Upper lobe of left lung (tissue), 6 donors: ENCODE measurements around the gene DNHD1. TPM values are rescaled to one million over a fixed set of nuclear protein-coding genes. Genes with fewer than 3 reads are reported as not detected.

Experiments
- ATAC-seq, 2 donors: fragments of 200-7000 bp; cut with Tn5 transposase; one replicate each; pipeline ENCODE4 v1.9.1; 2022; ENCODE audit warnings: mild to moderate bottlenecking in 2 of 2, moderate library complexity in 2 of 2; ENCODE audit not compliant: low FRiP score in 2 of 2
- DNase-seq, 2 donors: peaks; one replicate each; pipeline ENCODE4 v3.0.0-alpha.2; 2019 to 2020
- H3K27ac ChIP-seq, 4 donors: fragments of 200-600 bp; sonication (generic); one replicate each; pipeline ENCODE4 v1.5.1; 2016 to 2019
- H3K27me3 ChIP-seq, 4 donors: fragments of 200-600 bp; sonication (generic); one replicate each; pipeline ENCODE4 v1.5.1; 2017 to 2019
- H3K36me3 ChIP-seq, 4 donors: fragments of 200-600 bp; sonication (generic); one replicate each; pipeline ENCODE4 v1.5.1; 2016 to 2019
- H3K4me1 ChIP-seq, 4 donors: fragments of 200-600 bp; sonication (generic); one replicate each; pipeline ENCODE4 v1.5.1; 2018 to 2019
- H3K4me3 ChIP-seq, 4 donors: fragments of 200-600 bp; sonication (generic); one replicate each; pipeline ENCODE4 v1.5.1; 2017 to 2019; ENCODE audit warnings: mild to moderate bottlenecking in 2 of 4, moderate library complexity in 1 of 4
- H3K9me3 ChIP-seq, 4 donors: fragments of 200-600 bp; sonication (generic); one replicate each; pipeline ENCODE4 v1.5.1; 2018 to 2019
- EP300 ChIP-seq, 4 donors: sonication (generic); formaldehyde crosslinking; IDR thresholded peaks; one replicate each; pipeline ENCODE4 v1.5.1; 2017; ENCODE audit warnings: antibody characterized with exemption in 4 of 4, control low read depth in 2 of 4
- POLR2A ChIP-seq, 4 donors: fragments of 450-650 bp; IDR thresholded peaks; one replicate each; pipeline ENCODE4 v1.5.1; 2016 to 2017; ENCODE audit warnings: antibody characterized with exemption in 4 of 4, mild to moderate bottlenecking in 2 of 4
- POLR2AphosphoS5 ChIP-seq, 2 donors: sonication (generic); formaldehyde crosslinking; IDR thresholded peaks; one replicate each; pipeline ENCODE4 v1.5.1; 2017; ENCODE audit warnings: antibody characterized with exemption in 2 of 2
- WGBS, 2 donors: methylation state at CpG; one replicate each; pipeline ENCODE4 v1.1.5; 2017 to 2018; 5-methylcytosine and 5-hydroxymethylcytosine counted together
- total RNA-seq, 6 donors: library from RNA; depleted of rRNA in 4 of 6; stranded (reverse); fragments of >200 nt in 4 of 6; gene quantifications; one replicate each; pipeline versions ENCODE4 v1.1.0 to v1.2.1, GENCODE V29; 2016 to 2021
- TF ChIP-seq, protein P1 (sequence below), 6 experiments: fragments of 450-650 bp in 4 of 6; fragments of 200-600 bp in 2 of 6; sonication (generic) in 2 of 6; IDR thresholded peaks; one replicate each; pipeline ENCODE4 v1.5.1; 2016 to 2019; ENCODE audit warnings: antibody characterized with exemption in 6 of 6
- donor health status: DM: no; HTN: no; CAD: no; lungs with moderate emphysema.
- donor health status: DM: no; HTN: yes; CAD: no; lungs with severe emphysema.

Gene DNHD1
- total RNA-seq, 6 donors from 2014 or later = 10.5 to 79.6 (median 21.6) TPM

- 77 to 79% methylated on average over 4 of the region's 4 CpGs for WGBS, 2 donors
- no peak for ATAC-seq
- H3K27ac ChIP-seq = peak overlapping the region; percentile 89 to 95 (median 94)
- no peaks in the 10 kb centered on the region for H3K9me3 ChIP-seq
- H3K36me3 ChIP-seq = peaks cover 5 to 72% (median 27%) of the 10 kb centered on the region in 4 donors
- no peaks in the 10 kb centered on the region for H3K27me3 ChIP-seq
- peak overlapping the region in 3 of 4 donors; percentile 75 to 82 (median 76) for H3K4me3 ChIP-seq
- no peak for TF ChIP-seq EP300 (IDR thresholded peaks at IDR 0.05)
- TF ChIP-seq POLR2A (IDR thresholded peaks at IDR 0.05) = no peak
- TF ChIP-seq, protein P1, sequence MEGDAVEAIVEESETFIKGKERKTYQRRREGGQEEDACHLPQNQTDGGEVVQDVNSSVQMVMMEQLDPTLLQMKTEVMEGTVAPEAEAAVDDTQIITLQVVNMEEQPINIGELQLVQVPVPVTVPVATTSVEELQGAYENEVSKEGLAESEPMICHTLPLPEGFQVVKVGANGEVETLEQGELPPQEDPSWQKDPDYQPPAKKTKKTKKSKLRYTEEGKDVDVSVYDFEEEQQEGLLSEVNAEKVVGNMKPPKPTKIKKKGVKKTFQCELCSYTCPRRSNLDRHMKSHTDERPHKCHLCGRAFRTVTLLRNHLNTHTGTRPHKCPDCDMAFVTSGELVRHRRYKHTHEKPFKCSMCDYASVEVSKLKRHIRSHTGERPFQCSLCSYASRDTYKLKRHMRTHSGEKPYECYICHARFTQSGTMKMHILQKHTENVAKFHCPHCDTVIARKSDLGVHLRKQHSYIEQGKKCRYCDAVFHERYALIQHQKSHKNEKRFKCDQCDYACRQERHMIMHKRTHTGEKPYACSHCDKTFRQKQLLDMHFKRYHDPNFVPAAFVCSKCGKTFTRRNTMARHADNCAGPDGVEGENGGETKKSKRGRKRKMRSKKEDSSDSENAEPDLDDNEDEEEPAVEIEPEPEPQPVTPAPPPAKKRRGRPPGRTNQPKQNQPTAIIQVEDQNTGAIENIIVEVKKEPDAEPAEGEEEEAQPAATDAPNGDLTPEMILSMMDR (IDR thresholded peaks at IDR 0.05) = no peak
- TF ChIP-seq POLR2AphosphoS5 (IDR thresholded peaks at IDR 0.05) = no peak
- H3K4me1 ChIP-seq = peaks cover 24 to 41% (median 27%) of the 10 kb centered on the region in 4 donors
- DNase-seq = no peak
These were observed 14.6 kb upstream of the DNHD1 start for GRCh38 chr11:6482441-6482840.

- Histone ChIP-seq H3K9me3 (no peaks in the 10 kb centered on the region), H3K27ac (peak overlapping the region in 2 of 4 donors; percentile 93 to 94), H3K4me3 (no peak overlapping the region), H3K27me3 (no peaks in the 10 kb centered on the region), H3K36me3 (peaks cover 5 to 72% (median 23%) of the 10 kb centered on the region in 4 donors), H3K4me1 (peaks cover 24 to 41% (median 27%) of the 10 kb centered on the region in 4 donors)
- no peak for ATAC-seq
- DNase-seq = no peak
- WGBS, 2 donors = 91 to 94% methylated on average over 6 of the region's 6 CpGs
- TF ChIP-seq EP300 (IDR thresholded peaks at IDR 0.05) = no peak
- no peak for TF ChIP-seq POLR2AphosphoS5 (IDR thresholded peaks at IDR 0.05)
- TF ChIP-seq, protein P1 (IDR thresholded peaks at IDR 0.05) = no peak
- no peak for TF ChIP-seq POLR2A (IDR thresholded peaks at IDR 0.05)
These were observed 14.1 kb upstream of the DNHD1 start for GRCh38 chr11:6483015-6483414.

DNA sequence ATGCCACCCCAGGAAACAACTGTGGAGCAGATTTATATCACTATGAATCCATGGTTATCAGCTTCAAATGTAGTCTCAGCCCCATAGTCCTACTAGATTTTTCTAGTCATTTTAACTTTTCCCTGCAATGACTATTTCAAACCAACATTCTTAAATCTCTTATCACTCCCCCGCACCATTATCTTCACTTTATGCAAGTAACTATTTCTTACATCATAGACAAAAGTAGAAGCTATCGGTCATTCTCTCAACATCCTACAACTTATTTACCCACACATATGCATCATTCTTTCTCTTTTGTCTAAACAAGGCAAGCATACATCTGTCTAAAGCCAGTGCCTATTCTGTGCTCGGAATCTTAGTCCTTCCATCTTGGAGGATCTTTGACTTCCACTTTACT is 11.4 kb upstream of the DNHD1 start:
- Histone ChIP-seq H3K27ac (no peak overlapping the region), H3K9me3 (no peaks in the 10 kb centered on the region), H3K4me3 (no peak overlapping the region), H3K36me3 (peaks cover 5 to 70% (median 15%) of the 10 kb centered on the region in 4 donors), H3K27me3 (no peaks in the 10 kb centered on the region), H3K4me1 (peaks cover 13 to 24% (median 16%) of the 10 kb centered on the region in 4 donors)
- TF ChIP-seq EP300 (IDR thresholded peaks at IDR 0.05) = no peak
- TF ChIP-seq, protein P1 (IDR thresholded peaks at IDR 0.05) = no peak
- no peak for TF ChIP-seq POLR2A (IDR thresholded peaks at IDR 0.05)
- TF ChIP-seq POLR2AphosphoS5 (IDR thresholded peaks at IDR 0.05) = no peak
- 83 to 97% methylated on average over 3 of the region's 3 CpGs for whole genome bisulfite sequencing, 2 donors
- DNase-seq (no peak), ATAC-seq (no peak)

DNA sequence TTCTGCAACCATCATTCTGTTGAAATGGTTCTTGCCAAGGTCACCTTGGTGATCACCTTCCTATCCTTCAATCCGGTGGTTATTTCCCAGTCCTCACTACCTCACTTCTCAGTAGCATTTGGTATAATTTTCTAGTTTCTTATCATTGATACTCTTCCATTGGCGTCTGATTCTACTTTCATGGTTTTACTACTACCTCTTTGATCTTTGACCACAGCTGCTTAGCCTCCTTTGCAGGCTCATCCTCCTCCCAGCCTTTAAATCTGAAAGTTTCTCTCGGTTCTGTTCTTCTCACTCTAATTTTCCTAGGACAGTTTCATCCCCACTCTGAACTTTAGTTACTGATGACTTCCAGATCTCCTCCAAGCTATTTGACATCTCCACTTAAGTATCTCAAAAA is 10.8 kb upstream of the DNHD1 start:
- Histone ChIP-seq H3K4me1 (peaks cover 12 to 22% (median 14%) of the 10 kb centered on the region in 4 donors), H3K36me3 (peaks cover 5 to 70% (median 17%) of the 10 kb centered on the region in 4 donors), H3K27me3 (no peaks in the 10 kb centered on the region), H3K9me3 (no peaks in the 10 kb centered on the region), H3K27ac (no peak overlapping the region), H3K4me3 (no peak overlapping the region)
- WGBS, 2 donors = 87 to 94% methylated on average over 3 of the region's 3 CpGs
- no peak for TF ChIP-seq EP300 (IDR thresholded peaks at IDR 0.05)
- TF ChIP-seq, protein P1 (IDR thresholded peaks at IDR 0.05) = no peak
- TF ChIP-seq POLR2AphosphoS5 (IDR thresholded peaks at IDR 0.05) = no peak
- TF ChIP-seq POLR2A (IDR thresholded peaks at IDR 0.05) = no peak
- DNase-seq = no peak
- ATAC-seq = no peak

- Histone ChIP-seq H3K4me3 (no peak overlapping the region), H3K27ac (no peak overlapping the region), H3K36me3 (peaks cover 5 to 76% (median 20%) of the 10 kb centered on the region in 4 donors), H3K4me1 (peaks cover 10 to 20% (median 12%) of the 10 kb centered on the region in 4 donors), H3K9me3 (no peaks in the 10 kb centered on the region), H3K27me3 (no peaks in the 10 kb centered on the region)
- 75 to 91% methylated on average over 1 of the region's 1 CpG for WGBS, 2 donors
- ATAC-seq (no peak), DNase-seq (no peak)
- TF ChIP-seq, protein P1 (IDR thresholded peaks at IDR 0.05) = no peak
- TF ChIP-seq POLR2A (IDR thresholded peaks at IDR 0.05) (no peak), EP300 (IDR thresholded peaks at IDR 0.05) (no peak), POLR2AphosphoS5 (IDR thresholded peaks at IDR 0.05) (no peak)
These were observed 10.1 kb upstream of the DNHD1 start for GRCh38 chr11:6486938-6487337.
